Measurements from ENCODE around the gene SETD1B. TPM values are rescaled to one million over a fixed set of nuclear protein-coding genes. Genes with fewer than 3 reads are reported as not detected.
"Not testable (repeated sequence)": the region's sequence is repeated elsewhere in the genome, so short reads cannot be mapped to it uniquely, and the experiment has no call there.

The SETD1B gene
- total and polyA plus RNA-seq, 2 donors (not counting 1 experiment from before 2014, with no cell fraction given), result 7.9 to 61.4 TPM

GRCh38 chr12:121849211-121849610, 45.4 kb downstream of the SETD1B start:
- Histone ChIP-seq H2AFZ (ENCODE audit: insufficient read depth, low read depth, low read length, poor library complexity, severe bottlenecking) (no peak overlapping the region), H3K9ac (ENCODE audit: low read length) (no peak overlapping the region), H3K27me3 (replicated peaks in 1 of 4; ENCODE audit: control extremely low read depth in 1 of 4, control insufficient read depth in 3 of 4, insufficient read depth in 4 of 4, low read length in 3 of 4) (no peaks in the 10 kb centered on the region), H3K4me3 (ENCODE audit: control extremely low read depth in 1 of 5, extremely low read depth in 1 of 5, insufficient read depth in 1 of 5, low read depth in 2 of 5, low read length in 4 of 5) (no peak overlapping the region), H3K4me1 (ENCODE audit: control insufficient read depth in 2 of 2, insufficient read depth in 2 of 2, low read length in 2 of 2) (peaks cover 0 to 17% of the 10 kb centered on the region in 2 donors), H3K4me2 (replicated peaks; ENCODE audit: low read depth, low read length, poor library complexity, severe bottlenecking) (no peak overlapping the region), H3K36me3 (replicated peaks in 1 of 2; ENCODE audit: control extremely low read depth in 1 of 2, control insufficient read depth in 1 of 2, extremely low read depth in 1 of 2, insufficient read depth in 2 of 2, low read length in 1 of 2) (no peaks in the 10 kb centered on the region), H3K9me3 (ENCODE audit: control extremely low read depth in 1 of 3, control insufficient read depth in 2 of 3, insufficient read depth in 1 of 3, low read length in 2 of 3) (no peaks in the 10 kb centered on the region), H3K27ac (ENCODE audit: low read length in 2 of 2) (no peak overlapping the region), H4K20me1 (ENCODE audit: control insufficient read depth, insufficient read depth, low read length, poor library complexity, severe bottlenecking) (no peaks in the 10 kb centered on the region), H3K79me2 (ENCODE audit: control insufficient read depth, insufficient read depth, low read length) (no peaks in the 10 kb centered on the region)
- H3K27ac Mint-ChIP-seq, result no peak overlapping the region
- ChIA-PET CTCF (no interaction called here), POLR2A (interaction anchor here (0.6 kb wide), 1 partner anchor 390 kb away, joined by 3 read pairs; no protein-coding TSS in a partner anchor)
- intact Hi-C loops (cut with micrococcal nuclease), result no loop called here
- 93% methylated on average over 3 of the region's 6 CpGs for WGBS (ENCODE audit: insufficient coverage)
- H3K9me3 Mint-ChIP-seq (ENCODE audit: insufficient read depth), result no peaks in the 10 kb centered on the region
- ATAC-seq (ENCODE audit: low read depth) (no peak), DNase-seq (no peak)
- H3K4me1 Mint-ChIP-seq, result no peaks in the 10 kb centered on the region
- TF ChIP-seq CTCF (IDR thresholded peaks at IDR 0.05), result no peak
- TF ChIP-seq EZH2 (IDR thresholded peaks at IDR 0.05; ENCODE audit: borderline replicate concordance, insufficient read depth, low read depth, low read length, poor library complexity, severe bottlenecking), result no peak
- H3K4me3 Mint-ChIP-seq, result no peak overlapping the region
- no peaks in the 10 kb centered on the region for H3K27me3 Mint-ChIP-seq

GRCh38 chr12:121849665-121850064, 45.9 kb downstream of the SETD1B start:
- H3K4me1 ChIP-seq (ENCODE audit: control insufficient read depth in 2 of 2, insufficient read depth in 2 of 2, low read length in 2 of 2), result peaks cover 0 to 17% of the 10 kb centered on the region in 2 donors
- no peaks in the 10 kb centered on the region for H3K4me1 Mint-ChIP-seq
- no peaks in the 10 kb centered on the region for H3K27me3 Mint-ChIP-seq
- ChIA-PET CTCF (no interaction called here), POLR2A (no interaction called here)
- no peaks in the 10 kb centered on the region for H3K79me2 ChIP-seq (ENCODE audit: control insufficient read depth, insufficient read depth, low read length)
- intact Hi-C loops (cut with micrococcal nuclease), result no loop called here
- ATAC-seq (ENCODE audit: low read depth), result no peak
- TF ChIP-seq EZH2 (IDR thresholded peaks at IDR 0.05; ENCODE audit: borderline replicate concordance, insufficient read depth, low read depth, low read length, poor library complexity, severe bottlenecking) (no peak), CTCF (IDR thresholded peaks at IDR 0.05) (no peak)
- no peak overlapping the region for H2AFZ ChIP-seq (ENCODE audit: insufficient read depth, low read depth, low read length, poor library complexity, severe bottlenecking)
- H4K20me1 ChIP-seq (ENCODE audit: control insufficient read depth, insufficient read depth, low read length, poor library complexity, severe bottlenecking), result no peaks in the 10 kb centered on the region
- 88% methylated on average over 13 of the region's 13 CpGs for WGBS (ENCODE audit: insufficient coverage)
- no peak overlapping the region for H3K9ac ChIP-seq (ENCODE audit: low read length)
- H3K4me2 ChIP-seq (replicated peaks; ENCODE audit: low read depth, low read length, poor library complexity, severe bottlenecking), result no peak overlapping the region
- no peak overlapping the region for H3K27ac ChIP-seq (ENCODE audit: low read length in 2 of 2)
- no peaks in the 10 kb centered on the region for H3K36me3 ChIP-seq (replicated peaks in 1 of 2; ENCODE audit: control extremely low read depth in 1 of 2, control insufficient read depth in 1 of 2, extremely low read depth in 1 of 2, insufficient read depth in 2 of 2, low read length in 1 of 2)
- no peak overlapping the region for H3K27ac Mint-ChIP-seq
- no peak overlapping the region for H3K4me3 Mint-ChIP-seq
- H3K9me3 Mint-ChIP-seq (ENCODE audit: insufficient read depth), result no peaks in the 10 kb centered on the region
- H3K4me3 ChIP-seq (ENCODE audit: control extremely low read depth in 1 of 5, extremely low read depth in 1 of 5, insufficient read depth in 1 of 5, low read depth in 2 of 5, low read length in 4 of 5), result no peak overlapping the region
- no peak for DNase-seq
- no peaks in the 10 kb centered on the region for H3K27me3 ChIP-seq (replicated peaks in 1 of 4; ENCODE audit: control extremely low read depth in 1 of 4, control insufficient read depth in 3 of 4, insufficient read depth in 4 of 4, low read length in 3 of 4)
- H3K9me3 ChIP-seq (ENCODE audit: control extremely low read depth in 1 of 3, control insufficient read depth in 2 of 3, insufficient read depth in 1 of 3, low read length in 2 of 3), result no peaks in the 10 kb centered on the region

- H3K4me1 Mint-ChIP-seq, result peaks cover 11% of the 10 kb centered on the region
- H4K20me1 ChIP-seq (ENCODE audit: control insufficient read depth, insufficient read depth, low read length, poor library complexity, severe bottlenecking); H3K9me3 Mint-ChIP-seq (ENCODE audit: insufficient read depth); H3K27me3 ChIP-seq (replicated peaks in 1 of 4; ENCODE audit: control extremely low read depth in 1 of 4, control insufficient read depth in 3 of 4, insufficient read depth in 4 of 4, low read length in 3 of 4); H3K27ac ChIP-seq (ENCODE audit: low read length in 2 of 2); H2AFZ ChIP-seq (ENCODE audit: insufficient read depth, low read depth, low read length, poor library complexity, severe bottlenecking); H3K9ac ChIP-seq (ENCODE audit: low read length); H3K27me3 Mint-ChIP-seq; H3K4me2 ChIP-seq (replicated peaks; ENCODE audit: low read depth, low read length, poor library complexity, severe bottlenecking); DNase-seq; H3K4me3 ChIP-seq (ENCODE audit: control extremely low read depth in 1 of 5, extremely low read depth in 1 of 5, insufficient read depth in 1 of 5, low read depth in 2 of 5, low read length in 4 of 5); CTCF ChIA-PET; ATAC-seq (ENCODE audit: low read depth); H3K27ac Mint-ChIP-seq; H3K36me3 ChIP-seq (replicated peaks in 1 of 2; ENCODE audit: control extremely low read depth in 1 of 2, control insufficient read depth in 1 of 2, extremely low read depth in 1 of 2, insufficient read depth in 2 of 2, low read length in 1 of 2); H3K4me3 Mint-ChIP-seq; intact Hi-C loops (cut with micrococcal nuclease); H3K9me3 ChIP-seq (ENCODE audit: control extremely low read depth in 1 of 3, control insufficient read depth in 2 of 3, insufficient read depth in 1 of 3, low read length in 2 of 3); H3K79me2 ChIP-seq (ENCODE audit: control insufficient read depth, insufficient read depth, low read length): not testable (repeated sequence)
- H3K4me1 ChIP-seq (ENCODE audit: control insufficient read depth in 2 of 2, insufficient read depth in 2 of 2, low read length in 2 of 2), result peaks cover 6 to 25% of the 10 kb centered on the region in 2 donors
- WGBS (ENCODE audit: insufficient coverage), result no CpG with 5 or more reads among the region's 3 CpGs
- POLR2A ChIA-PET, result interaction anchor here (0.7 kb wide), 1 partner anchor 1490 kb away, joined by 6 read pairs; no protein-coding TSS in a partner anchor
Observed at GRCh38 chr12:121852392-121852791, 48.6 kb downstream of the SETD1B start.
